ENCODE measurements around the gene IRF8. TPM values are rescaled to one million over a fixed set of nuclear protein-coding genes. Genes with fewer than 3 reads are reported as not detected.

Gene IRF8
- total RNA-seq, 4 donors from 2014 or later = 1.5 to 3.1 (median 2.8) TPM

DNA sequence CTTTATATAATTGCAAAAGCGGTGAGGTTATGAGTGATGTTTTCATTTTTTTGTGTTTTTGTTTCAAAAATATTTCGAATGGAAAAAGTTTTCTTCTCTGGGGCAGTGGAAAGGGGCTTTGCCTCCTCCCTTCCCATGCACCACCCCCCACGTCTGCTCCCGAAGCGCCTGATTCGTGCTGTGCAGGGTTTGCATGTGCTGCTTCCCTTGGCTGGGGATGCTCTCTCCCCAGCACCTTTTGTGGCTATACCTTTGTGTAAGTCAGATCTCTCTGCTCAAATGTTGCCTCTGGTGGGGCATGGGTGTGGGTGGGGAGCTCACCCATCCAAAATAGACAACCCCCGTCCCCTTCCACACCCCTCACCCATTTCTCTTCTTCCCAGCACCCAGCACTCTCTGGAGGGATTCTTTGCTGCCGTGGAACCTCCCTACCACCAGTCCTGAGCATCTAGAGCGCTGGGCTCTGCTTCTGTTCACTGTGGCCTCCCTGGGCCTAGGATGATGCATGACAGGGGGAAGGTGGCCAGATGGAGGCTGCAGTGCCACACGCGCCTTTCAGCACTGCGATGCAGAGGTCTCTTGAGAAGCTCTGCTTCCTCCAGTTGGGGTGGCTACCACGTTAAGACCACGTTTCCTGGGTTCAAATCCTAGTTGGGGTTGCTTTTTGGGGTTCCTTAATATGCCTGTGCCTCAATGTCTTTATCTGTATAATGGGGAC is 71.2 kb downstream of the IRF8 start:
- no peaks in the 10 kb centered on the region for H3K27me3 ChIP-seq
- in situ Hi-C loops (cut with MboI; ENCODE audit: low sequenced_read_pairs in 4 of 4) (no loop called here), intact Hi-C loops (cut with DNase I; ENCODE audit: low total_unique reads) (no loop called here)
- H3K9me3 ChIP-seq = no peaks in the 10 kb centered on the region
- no peak for TF ChIP-seq POLR2A (IDR thresholded peaks at IDR 0.05)
- TF ChIP-seq, protein P1, sequence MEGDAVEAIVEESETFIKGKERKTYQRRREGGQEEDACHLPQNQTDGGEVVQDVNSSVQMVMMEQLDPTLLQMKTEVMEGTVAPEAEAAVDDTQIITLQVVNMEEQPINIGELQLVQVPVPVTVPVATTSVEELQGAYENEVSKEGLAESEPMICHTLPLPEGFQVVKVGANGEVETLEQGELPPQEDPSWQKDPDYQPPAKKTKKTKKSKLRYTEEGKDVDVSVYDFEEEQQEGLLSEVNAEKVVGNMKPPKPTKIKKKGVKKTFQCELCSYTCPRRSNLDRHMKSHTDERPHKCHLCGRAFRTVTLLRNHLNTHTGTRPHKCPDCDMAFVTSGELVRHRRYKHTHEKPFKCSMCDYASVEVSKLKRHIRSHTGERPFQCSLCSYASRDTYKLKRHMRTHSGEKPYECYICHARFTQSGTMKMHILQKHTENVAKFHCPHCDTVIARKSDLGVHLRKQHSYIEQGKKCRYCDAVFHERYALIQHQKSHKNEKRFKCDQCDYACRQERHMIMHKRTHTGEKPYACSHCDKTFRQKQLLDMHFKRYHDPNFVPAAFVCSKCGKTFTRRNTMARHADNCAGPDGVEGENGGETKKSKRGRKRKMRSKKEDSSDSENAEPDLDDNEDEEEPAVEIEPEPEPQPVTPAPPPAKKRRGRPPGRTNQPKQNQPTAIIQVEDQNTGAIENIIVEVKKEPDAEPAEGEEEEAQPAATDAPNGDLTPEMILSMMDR (IDR thresholded peaks at IDR 0.05 in 4 of 5, conservative IDR thresholded peaks at IDR 0.05 in 1 of 5) = no peak
- no peaks in the 10 kb centered on the region for H3K36me3 ChIP-seq
- no peaks in the 10 kb centered on the region for H3K4me1 ChIP-seq
- H3K27ac ChIP-seq = no peak overlapping the region
- ATAC-seq (no peak), DNase-seq (no peak)
- H3K4me3 ChIP-seq = no peak overlapping the region

GRCh38 chr16:85970738-85971137 is 71.8 kb downstream of the IRF8 start:
- Histone ChIP-seq H3K4me3 (no peak overlapping the region), H3K27ac (no peak overlapping the region), H3K4me1 (no peaks in the 10 kb centered on the region), H3K9me3 (no peaks in the 10 kb centered on the region), H3K36me3 (no peaks in the 10 kb centered on the region), H3K27me3 (peaks cover 0 to 4% (median 0%) of the 10 kb centered on the region in 3 donors)
- TF ChIP-seq, protein P1 (IDR thresholded peaks at IDR 0.05 in 4 of 5, conservative IDR thresholded peaks at IDR 0.05 in 1 of 5) = no peak
- TF ChIP-seq POLR2A (IDR thresholded peaks at IDR 0.05) = no peak
- DNase-seq (no peak), ATAC-seq (no peak)
- intact Hi-C loops (cut with DNase I; ENCODE audit: low total_unique reads) = no loop called here
- in situ Hi-C loops (cut with MboI; ENCODE audit: low sequenced_read_pairs in 4 of 4) = no loop called here

Small RNA genes within 50 kb of the gene (microRNA-seq; reads per million reads assigned to microRNA genes)
- gene MIR6774 (ENCODE audit: borderline replicate concordance in 2 of 2) = 0 reads per million in 2 donors

Other genes with a start within 250 kb of the IRF8 start
- 1 to 10 TPM in 2 of 4 donors, under 1 TPM in 1, not detected in 1; 0.33 to 1.6 (median 1.6) TPM for gene GINS2, start 210.2 kb upstream of the IRF8 start, total RNA-seq
- 1 to 10 TPM in 1 of 4 donors, not detected in 3; 1.3 TPM for gene C16orf74, start 148.1 kb upstream of the IRF8 start, total RNA-seq
- 10 to 100 TPM; 29.6 to 39.8 (median 36.4) TPM for gene EMC8, start 99.6 kb upstream of the IRF8 start, total RNA-seq
- gene COX4I1, start 99.5 kb upstream of the IRF8 start, total RNA-seq = 100 to 1,000 TPM; 666 to 782 (median 689) TPM

Data from gastrocnemius medialis (tissue), 4 donors.